NK-92 (cell line): ENCODE measurements around the gene ANAPC15.
A peak's percentile ranks its signal among the peaks of the same experiment; 100 is the strongest.

Experiments used
- DNase-seq: peaks from one replicate; lab custom pipeline; 2025; ENCODE audit not compliant: unreplicated experiment; lab: John Stamatoyannopoulos, UW

Gene ANAPC15

DNA sequence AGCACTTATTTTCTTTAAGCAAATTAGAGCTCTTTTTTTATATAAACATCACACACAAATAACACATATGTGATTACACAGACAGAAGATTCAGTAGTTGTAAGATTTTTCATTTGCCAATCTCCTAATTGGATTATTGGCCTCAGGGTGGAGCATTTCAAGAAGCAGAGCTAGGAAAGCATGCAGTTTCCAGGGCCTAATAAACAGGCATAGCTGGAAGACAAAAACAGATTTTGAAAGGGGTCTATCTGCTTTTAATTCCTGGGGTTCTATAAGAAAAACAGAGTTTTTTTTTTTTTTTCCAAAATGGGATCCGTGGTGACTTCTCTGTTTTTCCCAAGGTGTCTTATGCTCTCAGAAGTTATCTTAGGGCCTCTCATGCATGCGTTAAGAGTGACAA lies 15.4 kb upstream of the ANAPC15 start:
- no peak for DNase-seq

DNA sequence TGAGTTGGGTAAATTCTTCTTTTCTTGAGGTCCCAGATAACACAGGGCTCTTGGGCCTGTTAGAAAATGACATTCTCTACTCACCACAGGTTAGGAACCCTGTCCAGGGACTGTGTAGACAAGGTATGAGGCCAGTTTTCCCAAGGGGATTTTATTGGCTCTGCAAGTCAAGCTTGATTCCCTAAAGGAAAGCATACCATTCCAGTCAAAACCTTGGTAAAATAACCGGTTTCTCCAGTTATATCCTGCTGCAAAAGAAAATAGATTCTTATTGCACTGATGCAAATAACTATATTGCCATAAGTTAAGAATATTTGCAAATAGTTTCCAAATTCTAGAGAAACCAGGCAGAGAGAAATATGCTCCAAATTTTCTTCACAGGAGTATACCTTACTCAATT lies 13.5 kb upstream of the ANAPC15 start:
- DNase-seq = no peak

DNA sequence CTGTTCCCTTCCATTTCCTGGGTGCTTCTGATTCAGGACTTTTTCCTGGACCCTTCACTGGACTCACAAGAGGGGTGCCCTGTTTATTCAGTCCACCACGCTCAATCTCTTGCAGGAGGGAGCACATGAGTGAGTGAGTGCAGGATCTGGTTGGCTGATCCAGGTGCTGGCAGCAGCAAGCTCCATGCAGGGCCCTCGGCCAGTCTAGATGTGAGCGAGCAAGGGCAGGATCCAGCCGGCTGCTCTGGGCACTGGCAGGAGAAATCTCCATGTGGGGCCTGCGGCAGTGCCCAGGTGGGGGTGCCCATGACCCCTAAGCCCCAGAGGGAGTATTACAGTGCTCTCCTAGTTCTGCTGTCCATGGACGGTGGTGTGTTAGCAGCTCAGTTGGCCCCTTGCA lies 11.6 kb upstream of the ANAPC15 start:
- DNase-seq = no peak

DNA sequence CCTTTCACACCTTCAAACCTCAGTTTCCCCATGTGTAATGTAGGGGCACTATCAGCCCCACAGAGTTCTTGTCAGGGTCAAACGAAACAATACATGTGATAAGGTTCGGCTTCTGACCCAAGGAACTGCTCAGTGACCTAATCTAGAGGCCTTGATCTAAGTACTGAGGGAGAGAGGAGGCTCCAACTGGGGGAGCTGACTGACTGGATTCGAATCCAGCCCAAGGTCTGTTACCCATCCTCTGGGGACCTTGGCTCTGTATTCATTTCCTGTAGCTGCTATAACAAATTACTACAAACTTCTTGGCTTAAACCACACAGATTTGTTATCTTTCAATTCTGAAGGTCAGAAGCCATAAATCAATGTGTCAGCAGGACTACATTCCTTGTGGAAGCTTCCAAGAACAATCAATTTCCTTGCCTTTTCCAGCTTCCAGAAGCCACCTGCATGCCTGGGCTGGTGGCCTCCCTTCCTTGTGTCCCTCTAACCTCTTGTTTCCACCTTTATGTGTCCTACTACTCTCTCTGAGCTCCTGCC lies 10.7 kb upstream of the ANAPC15 start:
- DNase-seq = no peak

DNA sequence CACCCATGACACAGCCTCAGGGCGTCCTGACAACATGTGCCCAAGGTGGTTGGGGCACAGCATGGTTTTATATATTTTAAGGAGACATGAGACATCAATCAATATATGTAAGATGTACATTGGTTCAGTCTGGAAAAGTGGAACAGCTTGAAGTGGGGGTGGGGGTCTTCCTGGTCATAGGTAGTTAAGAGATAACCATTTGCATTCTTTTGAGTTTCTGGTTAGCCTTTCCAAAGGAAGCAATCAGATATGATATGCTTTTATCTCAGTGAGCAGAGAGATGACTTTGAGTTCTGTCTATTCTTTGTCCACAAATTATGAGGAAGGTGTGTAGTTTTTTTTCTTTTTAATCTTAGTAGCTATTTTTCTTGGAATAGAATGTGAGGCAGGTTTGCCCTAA lies 10.1 kb upstream of the ANAPC15 start:
- no peak for DNase-seq

DNA sequence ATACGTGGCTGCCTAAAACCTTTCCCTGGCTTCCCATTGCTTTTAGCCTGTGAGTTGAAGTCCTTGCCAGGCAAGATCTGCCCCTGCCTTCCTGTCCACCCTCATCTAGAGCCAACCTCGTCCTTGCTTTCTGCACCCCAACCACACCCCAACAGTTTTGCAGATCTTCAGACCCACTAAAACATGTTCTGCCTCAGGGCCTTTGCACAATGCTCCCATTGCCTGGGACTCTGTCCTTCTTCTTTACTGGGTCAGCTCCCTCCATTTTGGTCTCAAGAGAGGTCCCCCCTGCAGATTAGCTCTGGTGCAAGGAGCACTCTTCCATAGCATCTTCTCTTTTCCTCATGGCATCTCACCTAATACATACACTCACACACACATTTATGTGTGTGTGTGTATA lies 8.4 kb upstream of the ANAPC15 start:
- DNase-seq = no peak

DNA sequence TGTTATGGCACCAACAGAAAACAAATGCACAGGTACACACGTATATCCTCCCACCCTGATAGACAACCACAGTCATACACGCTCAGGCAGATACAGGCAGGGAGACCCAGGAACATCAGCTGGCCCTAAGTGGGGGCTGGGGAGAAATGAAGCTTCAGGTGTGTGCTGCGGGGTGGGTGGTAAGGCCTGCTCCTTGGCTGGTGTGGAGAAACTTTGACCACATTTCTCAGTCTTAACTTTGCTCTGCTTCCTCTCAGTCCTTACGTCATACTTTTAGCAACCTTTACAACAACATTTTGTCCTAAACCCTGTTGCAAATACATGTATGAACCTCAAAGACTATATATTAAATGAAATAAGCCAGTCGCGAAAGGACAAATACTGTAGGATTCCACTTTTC lies 6.7 kb upstream of the ANAPC15 start:
- no peak for DNase-seq

DNA sequence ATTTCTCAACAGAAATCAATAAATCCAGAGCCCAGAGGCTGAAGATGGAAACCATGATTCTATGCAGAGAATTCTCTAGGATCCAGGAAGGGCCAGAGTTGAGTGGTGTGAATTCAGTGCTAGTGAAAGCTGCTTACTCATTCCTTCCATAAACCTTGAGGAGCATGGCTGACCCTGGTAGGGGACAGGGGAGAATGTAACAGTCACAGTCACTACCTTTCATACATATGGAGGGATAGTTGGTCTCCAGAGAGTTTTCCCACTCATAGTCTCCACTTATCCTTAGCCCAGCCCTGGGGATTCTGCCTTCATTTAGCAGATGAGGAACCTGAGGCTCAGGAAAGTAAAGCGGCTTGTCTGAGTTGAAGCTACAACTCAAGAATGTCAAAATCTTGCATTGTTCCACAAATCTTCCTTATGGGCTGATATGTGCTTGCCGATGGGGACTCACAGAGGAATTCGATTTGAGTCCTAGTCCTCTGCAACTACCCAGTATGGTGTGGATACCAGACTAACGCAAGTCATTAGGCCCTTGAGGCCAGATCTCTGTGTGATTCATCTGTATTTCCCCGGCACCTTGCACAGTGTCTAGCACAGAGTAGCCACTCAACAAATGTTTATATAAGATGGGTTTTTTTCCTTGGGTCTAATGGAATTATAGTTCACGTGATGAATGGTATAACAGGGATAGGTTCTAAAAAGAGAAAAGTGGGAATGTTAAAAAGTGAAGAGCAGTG lies 3.7 kb upstream of the ANAPC15 start:
- DNase-seq = no peak

DNA sequence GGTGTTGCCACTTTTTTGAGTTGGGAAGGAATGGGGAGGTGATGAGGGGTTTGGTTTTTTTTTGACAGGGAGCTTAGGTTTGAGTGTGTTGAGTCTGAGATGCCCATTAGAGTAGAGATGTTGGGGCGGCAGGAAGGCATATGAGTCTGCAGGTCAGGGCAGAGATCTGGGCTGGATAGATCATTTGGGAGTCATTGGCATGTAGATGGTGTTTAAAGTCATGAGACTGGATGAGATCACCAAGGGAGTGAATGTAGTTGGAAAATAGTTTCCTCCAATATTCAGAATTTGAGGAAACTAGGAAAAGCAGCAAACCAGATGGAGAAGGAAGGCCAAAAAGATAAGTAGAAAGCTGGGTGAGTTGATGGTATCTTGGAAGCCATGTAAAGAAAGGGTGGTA lies 2.1 kb upstream of the ANAPC15 start:
- DNase-seq = no peak

DNA sequence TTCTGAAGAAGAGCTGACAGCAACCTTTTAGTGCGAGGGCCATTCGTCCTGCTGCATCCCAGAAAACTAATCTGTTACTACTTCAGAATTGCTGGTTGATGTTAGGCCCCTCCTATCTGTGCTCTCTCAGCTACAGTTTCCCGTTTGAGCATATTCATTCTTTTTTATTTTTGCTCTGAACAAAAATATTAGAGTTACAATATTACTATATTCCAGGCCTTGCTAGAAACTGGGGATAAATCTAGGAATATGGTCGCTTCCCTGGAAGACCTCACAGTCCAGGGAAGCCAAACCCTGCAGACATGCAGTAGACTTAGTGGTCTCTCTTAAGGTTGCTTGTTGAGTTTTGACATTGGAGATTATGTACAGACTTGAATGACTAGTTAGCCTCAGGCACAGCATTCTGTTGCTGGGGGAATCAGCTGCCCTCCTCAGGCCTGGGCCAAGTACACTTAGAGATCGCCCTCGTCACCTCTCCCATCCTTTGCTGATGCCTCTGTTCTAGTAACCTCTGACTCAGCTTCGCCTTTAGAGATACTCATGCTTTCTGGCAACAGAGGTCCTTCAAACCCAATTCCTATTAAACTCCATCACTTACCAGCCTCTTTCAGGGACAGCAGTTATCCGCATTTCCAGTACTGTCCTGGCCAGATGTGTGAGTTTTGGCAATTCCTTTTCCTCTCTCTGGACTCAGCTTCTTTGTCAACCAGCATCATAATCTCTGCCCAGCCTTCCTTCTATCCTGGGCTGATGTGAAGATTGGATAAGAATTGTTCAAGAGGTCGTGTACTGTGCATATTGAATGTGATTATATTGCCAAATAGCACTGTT lies 698 bp upstream of the ANAPC15 start:
- no peak for DNase-seq

DNA sequence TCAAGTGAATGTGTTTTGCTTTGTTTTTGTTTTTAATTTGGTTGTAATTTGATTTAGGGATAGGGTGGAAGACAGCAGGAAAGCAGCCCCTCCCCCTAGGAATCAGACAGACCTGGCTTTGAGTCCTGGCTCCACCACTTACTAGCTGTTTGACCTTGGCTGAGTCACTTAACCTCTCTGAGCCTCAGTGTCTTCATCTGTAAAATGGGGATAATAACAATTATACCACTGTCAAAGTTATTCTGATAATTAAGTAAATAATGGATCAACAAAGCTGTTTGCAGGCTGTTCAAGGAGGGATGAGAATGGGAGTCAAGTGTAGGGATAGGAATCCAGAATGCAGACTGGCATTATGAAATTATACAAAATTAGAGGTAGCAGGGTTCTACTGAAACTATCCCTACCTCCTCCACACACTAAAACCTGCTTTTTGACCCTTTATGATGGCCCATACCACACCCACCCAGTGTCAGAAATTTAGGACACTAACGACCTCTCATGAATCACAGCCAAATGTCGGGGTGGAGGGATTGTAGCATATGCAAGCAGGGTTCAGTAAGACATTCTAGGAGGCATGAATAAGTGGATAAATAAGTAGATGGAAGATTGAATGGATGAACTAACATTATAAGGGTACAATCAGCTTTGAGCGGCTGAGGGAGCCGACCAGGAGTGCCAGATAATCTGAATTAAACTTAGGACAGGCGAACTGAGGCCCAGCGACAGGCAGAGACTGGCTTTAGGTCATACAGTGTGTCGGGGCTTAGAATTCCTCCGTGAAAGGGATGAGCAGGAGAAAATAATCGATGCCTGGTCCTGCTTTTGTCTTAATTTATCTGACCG lies 974 bp downstream of the ANAPC15 start:
- DNase-seq = no peak

DNA sequence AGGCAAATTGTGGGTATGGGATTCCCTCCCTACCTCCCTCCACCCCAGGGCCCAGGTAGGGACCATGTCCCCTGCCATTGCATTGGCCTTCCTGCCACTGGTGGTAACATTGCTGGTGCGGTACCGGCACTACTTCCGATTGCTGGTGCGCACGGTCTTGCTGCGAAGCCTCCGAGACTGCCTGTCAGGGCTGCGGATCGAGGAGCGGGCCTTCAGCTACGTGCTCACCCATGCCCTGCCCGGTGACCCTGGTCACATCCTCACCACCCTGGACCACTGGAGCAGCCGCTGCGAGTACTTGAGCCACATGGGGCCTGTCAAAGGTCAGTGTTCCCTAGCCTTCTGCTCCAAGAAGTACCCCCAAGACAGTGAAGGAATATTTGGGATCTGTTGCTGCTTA lies 6.6 kb downstream of the ANAPC15 start, which contains the start of gene TOMT:
TSS of gene TOMT (plus strand) at position 37 of the 400 bp plus-strand sequence. CDS start at position 65, 28 bp downstream.
- DNase-seq = no peak

DNA sequence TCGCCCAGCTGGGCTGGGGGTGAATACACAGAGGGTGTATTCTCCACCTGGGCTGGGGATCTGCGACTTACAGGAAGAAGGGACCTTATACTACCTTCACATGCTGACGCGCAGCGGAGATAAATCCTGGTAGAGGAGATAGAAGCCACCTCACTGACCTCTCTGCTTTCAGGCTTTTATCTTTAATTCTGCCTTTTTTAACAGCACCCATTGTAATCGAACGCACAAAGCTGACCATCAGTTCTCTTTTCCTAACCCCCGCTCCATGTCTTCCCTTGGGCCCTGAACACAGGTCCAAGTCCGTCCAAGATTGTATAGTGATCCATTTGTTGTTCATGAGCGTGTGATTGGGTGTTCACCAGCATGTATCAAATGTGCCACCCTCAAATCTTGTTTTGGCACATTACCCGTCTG lies 8.7 kb downstream of the ANAPC15 start:
- no peak for DNase-seq

DNA sequence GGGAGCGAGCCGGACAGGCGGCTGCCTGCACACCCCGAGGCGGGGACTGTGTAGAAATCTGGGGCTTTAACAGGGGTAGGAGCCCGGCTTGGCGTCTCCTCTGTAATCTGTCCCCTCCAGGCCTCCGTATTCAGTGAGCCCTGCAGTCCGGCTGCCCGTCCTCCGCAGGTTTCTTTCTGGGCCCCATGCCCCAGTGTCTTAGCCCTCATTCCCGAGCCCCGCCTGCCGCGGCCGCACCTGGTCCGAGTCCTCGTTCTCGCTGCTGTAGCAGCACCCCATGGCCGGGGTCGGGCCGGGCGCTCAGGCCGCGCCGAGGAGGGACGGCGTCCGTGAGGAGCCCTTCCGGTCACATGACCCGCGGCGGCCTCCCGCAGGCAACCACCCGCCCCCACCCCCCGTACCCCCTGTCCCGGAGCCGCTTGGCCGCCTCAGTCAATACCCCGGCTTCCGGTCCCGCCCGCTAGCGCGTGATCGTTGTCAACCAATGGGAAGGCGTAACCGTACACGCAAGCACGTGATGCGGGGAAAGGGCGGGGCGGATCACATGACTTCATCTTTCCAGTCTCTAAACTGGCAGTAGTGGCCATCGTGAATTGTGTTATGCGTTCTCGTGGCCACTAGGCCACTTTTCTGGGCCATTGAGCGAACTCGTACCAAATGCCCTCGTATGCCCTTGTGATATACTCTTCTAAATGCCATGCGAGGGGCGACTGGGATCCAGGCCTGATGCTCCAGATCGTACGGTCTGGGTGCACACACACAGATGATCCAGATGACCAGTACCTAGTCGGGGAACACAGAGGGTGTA lies 9.3 kb downstream of the ANAPC15 start, which contains the start of gene LAMTOR1:
TSS of gene LAMTOR1 (minus strand) at position 352 of the 808 bp plus-strand sequence. CDS start at position 279, 73 bp downstream.
- DNase-seq = peak; percentile 91

DNA sequence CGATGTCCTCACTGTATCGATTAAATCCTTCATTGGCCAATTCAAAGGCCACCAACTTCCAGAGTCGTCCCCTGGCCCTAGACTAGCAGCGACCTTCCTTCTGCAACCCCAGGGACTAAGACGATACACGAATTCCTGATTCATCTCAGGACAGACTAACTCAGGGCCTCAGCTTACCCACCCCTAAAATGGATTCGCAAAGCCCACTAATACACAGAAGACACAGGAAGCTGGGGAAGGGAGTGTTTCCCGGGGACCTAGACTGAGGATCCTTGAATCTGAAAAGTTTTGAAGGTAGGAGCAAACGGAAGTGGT lies 9.9 kb downstream of the ANAPC15 start:
- no peak for DNase-seq

DNA sequence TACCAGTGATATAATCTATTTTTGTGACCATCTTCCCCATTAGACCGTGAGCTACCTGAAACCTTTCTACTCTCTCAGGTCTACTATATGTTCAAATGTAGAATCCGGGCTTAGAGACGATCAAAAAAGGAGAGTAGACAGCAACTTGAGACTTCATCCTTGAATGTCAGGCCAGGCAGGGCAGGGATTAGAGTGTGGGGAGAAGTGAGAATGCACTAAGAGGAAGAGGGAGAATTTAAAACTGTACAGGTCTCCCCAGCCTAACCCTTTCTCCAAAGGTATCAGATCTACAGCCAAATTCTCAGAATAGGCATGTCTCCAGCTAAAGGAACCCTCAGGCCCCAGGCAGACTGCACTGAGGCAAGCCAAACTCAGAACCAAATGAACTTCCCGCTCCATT lies 10.3 kb downstream of the ANAPC15 start:
- no peak for DNase-seq

DNA sequence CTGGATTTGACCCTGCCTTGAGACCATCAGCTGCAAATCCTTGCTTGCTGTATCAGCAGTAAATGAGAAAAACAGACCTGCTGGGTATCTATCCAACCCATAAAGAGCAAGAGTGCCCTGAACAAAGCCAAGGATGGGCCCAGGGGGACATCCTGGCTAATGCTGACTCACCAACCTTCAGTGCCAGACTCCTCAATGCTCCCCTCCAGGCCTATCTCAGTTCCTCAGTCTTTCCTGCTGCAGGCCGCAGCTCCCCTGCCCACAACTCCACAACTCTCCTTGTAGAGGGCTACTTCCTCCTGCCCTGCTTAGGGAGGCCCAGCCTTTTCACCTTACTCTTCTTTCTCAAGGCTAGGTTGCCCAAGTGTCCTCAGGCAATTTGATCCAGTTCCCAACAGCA lies 12.0 kb downstream of the ANAPC15 start:
- DNase-seq = no peak

DNA sequence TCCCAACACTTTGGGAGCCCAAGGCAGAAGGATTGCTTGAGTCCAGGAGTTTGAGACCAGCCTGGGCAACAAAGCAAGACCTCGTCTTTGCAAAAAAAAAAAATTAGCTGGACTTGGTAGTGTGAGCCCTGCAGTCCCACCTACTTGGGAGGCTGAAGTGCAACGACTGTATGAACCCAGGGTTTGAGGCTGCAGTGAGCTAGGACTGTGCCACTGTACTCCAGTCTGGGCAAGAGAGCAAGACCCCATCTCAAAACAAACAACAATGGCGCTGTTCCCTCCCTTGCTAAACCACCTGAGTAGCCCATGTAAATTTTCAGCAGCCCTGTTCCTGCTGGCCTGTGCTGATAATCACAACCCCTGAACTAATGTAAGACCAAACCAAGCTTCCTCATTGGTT lies 12.5 kb downstream of the ANAPC15 start:
- no peak for DNase-seq

DNA sequence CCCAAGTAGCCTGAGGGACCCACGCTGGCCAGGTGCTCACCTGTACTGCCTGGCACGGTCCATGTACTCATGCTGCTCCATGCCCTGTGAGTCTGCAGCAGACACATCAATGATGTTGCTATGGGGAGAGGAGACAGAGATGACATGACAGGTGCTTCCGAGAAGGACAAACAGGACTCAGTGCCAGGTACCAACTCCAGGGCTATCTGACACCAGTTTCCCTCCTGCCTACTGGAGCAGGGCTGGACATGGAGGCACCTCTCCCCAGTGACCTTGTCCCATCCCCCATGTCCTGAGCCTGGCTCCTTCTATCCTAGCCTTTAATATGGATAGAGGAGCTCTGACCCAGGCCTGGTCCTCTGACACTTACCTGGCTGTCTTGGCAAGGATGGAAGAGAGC lies 13.8 kb downstream of the ANAPC15 start:
- DNase-seq = no peak

DNA sequence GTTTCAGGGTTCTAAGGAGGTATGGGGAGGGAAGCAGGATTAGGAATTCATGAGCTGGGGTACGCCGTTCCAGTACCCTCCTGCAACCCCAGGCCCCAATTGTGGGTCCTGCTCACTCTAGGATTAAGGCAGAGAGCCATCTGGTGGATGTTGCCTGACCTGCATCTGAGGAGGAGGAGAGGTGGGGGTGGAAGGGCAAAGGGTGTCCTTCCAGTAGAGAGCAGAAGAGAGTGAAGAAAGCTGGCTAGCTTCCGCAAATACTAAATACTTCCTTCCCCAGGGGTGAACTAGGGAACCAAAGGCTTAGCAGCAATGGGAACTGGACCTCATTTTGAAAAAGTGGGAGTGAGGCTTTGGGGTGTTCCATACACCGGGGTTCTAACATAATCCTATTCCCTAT lies 21.2 kb downstream of the ANAPC15 start:
- DNase-seq = no peak
